ENCODE measurements around the gene PDGFD.

Gene PDGFD

GRCh38 chr11:103887001-103887658 is 276.8 kb downstream of the PDGFD start:
- no peak overlapping the region for H3K9ac ChIP-seq (ENCODE audit: low read length in 2 of 2)
- H3K4me1 ChIP-seq (ENCODE audit: control insufficient read depth, insufficient read depth, low read length), result no peaks in the 10 kb centered on the region
- no peak overlapping the region for H3K4me3 ChIP-seq (ENCODE audit: low read length in 2 of 2)
- H3K36me3 ChIP-seq (ENCODE audit: control insufficient read depth in 2 of 2, insufficient read depth in 2 of 2, low read length in 2 of 2), result no peaks in the 10 kb centered on the region
- no peaks in the 10 kb centered on the region for H3K27me3 ChIP-seq (ENCODE audit: control insufficient read depth in 1 of 2, insufficient read depth in 2 of 2, low read length in 2 of 2)
- no peaks in the 10 kb centered on the region for H3K9me3 ChIP-seq (ENCODE audit: control insufficient read depth in 2 of 2, low read length in 2 of 2)
- no peak overlapping the region for H3K27ac ChIP-seq (ENCODE audit: low read length)

- Histone ChIP-seq H3K4me1 (ENCODE audit: control insufficient read depth, insufficient read depth, low read length) (no peaks in the 10 kb centered on the region), H3K27ac (ENCODE audit: low read length) (no peak overlapping the region), H3K9me3 (ENCODE audit: control insufficient read depth in 2 of 2, low read length in 2 of 2) (no peaks in the 10 kb centered on the region), H3K27me3 (ENCODE audit: control insufficient read depth in 1 of 2, insufficient read depth in 2 of 2, low read length in 2 of 2) (no peaks in the 10 kb centered on the region), H3K4me3 (ENCODE audit: low read length in 2 of 2) (no peak overlapping the region), H3K36me3 (ENCODE audit: control insufficient read depth in 2 of 2, insufficient read depth in 2 of 2, low read length in 2 of 2) (no peaks in the 10 kb centered on the region), H3K9ac (ENCODE audit: low read length in 2 of 2) (no peak overlapping the region)
Measured at GRCh38 chr11:103883856-103884255, 280.1 kb downstream of the PDGFD start.

DNA sequence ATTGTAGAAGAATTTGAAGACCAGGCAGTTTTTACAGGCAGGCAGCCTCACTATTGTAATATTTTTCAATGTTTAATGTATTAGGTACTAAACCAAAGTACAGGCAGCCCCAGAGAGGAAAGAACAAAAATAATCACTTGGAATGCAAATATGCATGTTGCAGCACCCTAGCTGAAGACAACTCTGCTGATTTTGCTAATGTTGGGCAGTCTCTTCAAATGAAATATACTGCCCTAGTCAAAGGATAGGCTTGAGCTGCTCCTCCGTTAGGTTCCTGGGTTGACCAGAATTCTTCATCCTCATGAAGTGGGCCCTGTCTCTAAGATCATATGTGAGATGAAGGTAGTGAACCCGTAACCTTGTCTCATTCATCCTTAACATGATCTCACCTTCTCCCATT is 280.7 kb downstream of the PDGFD start:
- Histone ChIP-seq H3K4me1 (ENCODE audit: control insufficient read depth, insufficient read depth, low read length) (no peaks in the 10 kb centered on the region), H3K9me3 (ENCODE audit: control insufficient read depth in 2 of 2, low read length in 2 of 2) (no peaks in the 10 kb centered on the region), H3K27me3 (ENCODE audit: control insufficient read depth in 1 of 2, insufficient read depth in 2 of 2, low read length in 2 of 2) (no peaks in the 10 kb centered on the region), H3K27ac (ENCODE audit: low read length) (no peak overlapping the region), H3K9ac (ENCODE audit: low read length in 2 of 2) (no peak overlapping the region), H3K36me3 (ENCODE audit: control insufficient read depth in 2 of 2, insufficient read depth in 2 of 2, low read length in 2 of 2) (no peaks in the 10 kb centered on the region), H3K4me3 (ENCODE audit: low read length in 2 of 2) (no peak overlapping the region)

GRCh38 chr11:103881584-103881983 is 282.4 kb downstream of the PDGFD start:
- H3K36me3 ChIP-seq (ENCODE audit: control insufficient read depth in 2 of 2, insufficient read depth in 2 of 2, low read length in 2 of 2), result no peaks in the 10 kb centered on the region
- no peak overlapping the region for H3K4me3 ChIP-seq (ENCODE audit: low read length in 2 of 2)
- H3K9me3 ChIP-seq (ENCODE audit: control insufficient read depth in 2 of 2, low read length in 2 of 2), result no peaks in the 10 kb centered on the region
- H3K27me3 ChIP-seq (ENCODE audit: control insufficient read depth in 1 of 2, insufficient read depth in 2 of 2, low read length in 2 of 2), result no peaks in the 10 kb centered on the region
- no peaks in the 10 kb centered on the region for H3K4me1 ChIP-seq (ENCODE audit: control insufficient read depth, insufficient read depth, low read length)
- no peak overlapping the region for H3K27ac ChIP-seq (ENCODE audit: low read length)
- no peak overlapping the region for H3K9ac ChIP-seq (ENCODE audit: low read length in 2 of 2)

DNA sequence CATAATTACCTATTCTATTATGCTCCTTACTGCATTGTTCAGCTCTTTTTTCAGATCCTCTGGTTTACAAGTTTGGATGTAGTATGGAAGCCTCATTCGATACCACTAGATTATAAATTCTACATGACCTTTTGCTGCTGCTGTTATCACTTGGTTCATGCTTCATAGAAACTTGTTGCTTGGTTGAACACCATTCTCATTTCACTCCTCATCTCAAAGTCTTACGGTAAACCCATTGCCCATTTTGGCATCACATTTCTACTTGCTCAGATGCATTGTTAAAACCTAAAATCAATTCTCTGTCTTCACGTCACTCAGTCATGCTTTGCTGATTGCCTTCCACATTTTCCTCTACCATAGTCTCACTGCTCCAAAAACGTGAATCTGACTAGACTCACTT is 283.0 kb downstream of the PDGFD start:
- Histone ChIP-seq H3K9me3 (ENCODE audit: control insufficient read depth in 2 of 2, low read length in 2 of 2) (no peaks in the 10 kb centered on the region), H3K36me3 (ENCODE audit: control insufficient read depth in 2 of 2, insufficient read depth in 2 of 2, low read length in 2 of 2) (no peaks in the 10 kb centered on the region), H3K27me3 (ENCODE audit: control insufficient read depth in 1 of 2, insufficient read depth in 2 of 2, low read length in 2 of 2) (no peaks in the 10 kb centered on the region), H3K27ac (ENCODE audit: low read length) (no peak overlapping the region), H3K9ac (ENCODE audit: low read length in 2 of 2) (no peak overlapping the region), H3K4me1 (ENCODE audit: control insufficient read depth, insufficient read depth, low read length) (no peaks in the 10 kb centered on the region), H3K4me3 (ENCODE audit: low read length in 2 of 2) (no peak overlapping the region)

DNA sequence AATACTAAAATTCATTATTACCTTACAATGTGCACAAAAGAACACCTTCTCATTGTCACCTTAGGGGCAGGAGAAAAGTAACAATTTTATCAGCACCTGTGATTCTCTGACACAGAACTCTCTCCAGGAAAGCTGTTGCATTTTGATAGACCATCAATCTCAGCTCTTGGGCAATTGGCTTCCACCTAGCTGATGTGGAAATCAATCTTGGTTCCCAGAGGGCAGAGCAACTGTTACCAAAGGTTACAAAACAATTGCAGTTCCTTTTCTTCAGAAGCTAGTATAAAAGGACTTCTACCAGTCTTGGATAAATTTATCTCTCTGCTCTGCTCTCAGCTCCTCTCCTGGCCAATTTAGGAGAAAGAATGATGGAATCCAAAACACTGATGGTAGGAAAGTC is 285.3 kb downstream of the PDGFD start:
- H3K9ac ChIP-seq (ENCODE audit: low read length in 2 of 2), result no peak overlapping the region
- no peak overlapping the region for H3K4me3 ChIP-seq (ENCODE audit: low read length in 2 of 2)
- H3K36me3 ChIP-seq (ENCODE audit: control insufficient read depth in 2 of 2, insufficient read depth in 2 of 2, low read length in 2 of 2), result no peaks in the 10 kb centered on the region
- no peak overlapping the region for H3K27ac ChIP-seq (ENCODE audit: low read length)
- no peaks in the 10 kb centered on the region for H3K9me3 ChIP-seq (ENCODE audit: control insufficient read depth in 2 of 2, low read length in 2 of 2)
- H3K4me1 ChIP-seq (ENCODE audit: control insufficient read depth, insufficient read depth, low read length), result no peaks in the 10 kb centered on the region
- H3K27me3 ChIP-seq (ENCODE audit: control insufficient read depth in 1 of 2, insufficient read depth in 2 of 2, low read length in 2 of 2), result no peaks in the 10 kb centered on the region

- H3K4me3 ChIP-seq (ENCODE audit: low read length in 2 of 2), result no peak overlapping the region
- no peak overlapping the region for H3K27ac ChIP-seq (ENCODE audit: low read length)
- no peaks in the 10 kb centered on the region for H3K4me1 ChIP-seq (ENCODE audit: control insufficient read depth, insufficient read depth, low read length)
- no peaks in the 10 kb centered on the region for H3K9me3 ChIP-seq (ENCODE audit: control insufficient read depth in 2 of 2, low read length in 2 of 2)
- no peak overlapping the region for H3K9ac ChIP-seq (ENCODE audit: low read length in 2 of 2)
- H3K27me3 ChIP-seq (ENCODE audit: control insufficient read depth in 1 of 2, insufficient read depth in 2 of 2, low read length in 2 of 2), result no peaks in the 10 kb centered on the region
- no peaks in the 10 kb centered on the region for H3K36me3 ChIP-seq (ENCODE audit: control insufficient read depth in 2 of 2, insufficient read depth in 2 of 2, low read length in 2 of 2)
Measured at GRCh38 chr11:103877221-103877620, 286.7 kb downstream of the PDGFD start.

DNA sequence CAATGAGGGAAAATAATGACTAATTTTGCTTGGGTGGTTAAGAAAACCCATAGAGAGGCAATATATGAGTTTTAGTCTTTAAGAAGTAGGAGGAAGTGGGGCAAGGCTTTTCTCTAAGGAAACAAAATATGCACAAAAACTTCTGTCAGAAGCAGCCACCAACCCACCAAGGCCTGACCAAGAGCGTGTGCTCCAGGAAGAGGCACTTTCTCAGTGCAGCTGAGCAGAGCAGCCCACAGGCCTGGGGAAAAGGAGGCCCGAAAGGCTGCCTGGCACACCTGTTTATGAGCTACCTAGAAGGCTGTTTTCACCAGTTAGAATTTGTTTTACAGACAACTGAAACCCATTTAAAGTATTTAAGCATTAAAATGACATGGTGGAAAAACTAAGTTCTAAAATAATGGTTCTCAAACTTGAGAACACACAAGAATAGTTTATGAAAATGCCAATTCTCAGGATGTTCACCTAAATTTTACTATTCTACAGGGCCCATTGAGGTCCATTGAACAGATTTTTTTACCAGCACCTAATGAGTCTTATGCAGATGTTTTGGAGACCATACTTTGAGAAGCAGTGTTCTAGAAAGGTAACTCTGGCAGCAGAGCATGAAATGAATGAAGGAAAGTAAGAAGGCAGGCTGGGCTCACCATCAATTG is 288.0 kb downstream of the PDGFD start:
- no peak overlapping the region for H3K9ac ChIP-seq (ENCODE audit: low read length in 2 of 2)
- no peaks in the 10 kb centered on the region for H3K36me3 ChIP-seq (ENCODE audit: control insufficient read depth in 2 of 2, insufficient read depth in 2 of 2, low read length in 2 of 2)
- no peaks in the 10 kb centered on the region for H3K4me1 ChIP-seq (ENCODE audit: control insufficient read depth, insufficient read depth, low read length)
- H3K9me3 ChIP-seq (ENCODE audit: control insufficient read depth in 2 of 2, low read length in 2 of 2), result no peaks in the 10 kb centered on the region
- no peak overlapping the region for H3K4me3 ChIP-seq (ENCODE audit: low read length in 2 of 2)
- no peaks in the 10 kb centered on the region for H3K27me3 ChIP-seq (ENCODE audit: control insufficient read depth in 1 of 2, insufficient read depth in 2 of 2, low read length in 2 of 2)
- no peak overlapping the region for H3K27ac ChIP-seq (ENCODE audit: low read length)

DNA sequence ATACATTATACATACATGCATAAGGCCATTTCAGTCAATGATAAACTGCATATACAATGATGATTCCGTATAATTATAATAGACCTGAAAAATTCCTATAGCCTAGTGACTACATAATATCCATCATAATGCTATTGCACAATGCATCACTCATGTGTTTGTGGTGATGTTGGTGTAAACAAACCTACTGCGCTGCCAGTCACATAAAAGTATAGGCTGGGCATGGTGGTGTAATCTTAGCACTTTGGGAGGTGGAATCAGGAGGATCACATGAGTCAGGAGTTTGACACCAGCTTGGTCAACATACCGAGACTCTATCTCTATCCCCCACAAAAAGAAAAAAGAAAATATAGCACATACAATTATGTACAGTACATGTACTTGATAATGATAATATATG is 291.2 kb downstream of the PDGFD start:
- Histone ChIP-seq H3K4me1 (ENCODE audit: control insufficient read depth, insufficient read depth, low read length) (no peaks in the 10 kb centered on the region), H3K27me3 (ENCODE audit: control insufficient read depth in 1 of 2, insufficient read depth in 2 of 2, low read length in 2 of 2) (no peaks in the 10 kb centered on the region), H3K4me3 (ENCODE audit: low read length in 2 of 2) (no peak overlapping the region), H3K27ac (ENCODE audit: low read length) (no peak overlapping the region), H3K9ac (ENCODE audit: low read length in 2 of 2) (no peak overlapping the region), H3K36me3 (ENCODE audit: control insufficient read depth in 2 of 2, insufficient read depth in 2 of 2, low read length in 2 of 2) (no peaks in the 10 kb centered on the region), H3K9me3 (ENCODE audit: control insufficient read depth in 2 of 2, low read length in 2 of 2) (no peaks in the 10 kb centered on the region)

GRCh38 chr11:103871923-103872551 is 291.9 kb downstream of the PDGFD start:
- no peaks in the 10 kb centered on the region for H3K27me3 ChIP-seq (ENCODE audit: control insufficient read depth in 1 of 2, insufficient read depth in 2 of 2, low read length in 2 of 2)

DNA sequence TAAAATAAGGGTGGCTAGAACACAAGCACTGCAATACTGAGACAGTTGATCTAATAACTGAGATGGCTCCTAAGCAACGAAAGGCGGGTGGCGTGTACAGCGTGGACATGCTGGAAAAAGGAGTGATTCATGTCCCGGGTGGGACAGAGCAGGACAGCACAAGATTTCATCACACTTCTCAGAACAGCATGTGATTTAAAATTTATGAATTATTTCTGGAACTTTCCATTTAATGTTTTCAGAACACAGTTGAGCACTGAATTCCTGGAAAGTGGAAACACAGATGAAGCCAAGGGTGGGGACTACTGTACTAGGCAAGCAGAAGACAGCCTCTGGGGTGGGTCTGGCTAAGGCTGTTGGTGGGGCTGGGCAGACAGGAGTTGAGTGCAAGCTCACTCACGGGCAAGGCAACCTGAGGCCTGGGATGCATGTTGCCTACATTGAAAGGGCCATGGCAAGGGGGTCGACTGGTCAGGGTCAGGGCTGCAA is 293.1 kb downstream of the PDGFD start:
- Histone ChIP-seq H3K4me1 (ENCODE audit: control insufficient read depth, insufficient read depth, low read length) (no peaks in the 10 kb centered on the region), H3K36me3 (ENCODE audit: control insufficient read depth in 2 of 2, insufficient read depth in 2 of 2, low read length in 2 of 2) (no peaks in the 10 kb centered on the region), H3K9ac (ENCODE audit: low read length in 2 of 2) (no peak overlapping the region), H3K9me3 (ENCODE audit: control insufficient read depth in 2 of 2, low read length in 2 of 2) (no peaks in the 10 kb centered on the region), H3K27me3 (ENCODE audit: control insufficient read depth in 1 of 2, insufficient read depth in 2 of 2, low read length in 2 of 2) (no peaks in the 10 kb centered on the region), H3K4me3 (ENCODE audit: low read length in 2 of 2) (no peak overlapping the region), H3K27ac (ENCODE audit: low read length) (no peak overlapping the region)

More at GRCh38 chr11:103871923-103872551, 291.9 kb downstream of the PDGFD start:
- Histone ChIP-seq H3K36me3 (ENCODE audit: control insufficient read depth in 2 of 2, insufficient read depth in 2 of 2, low read length in 2 of 2) (no peaks in the 10 kb centered on the region), H3K9me3 (ENCODE audit: control insufficient read depth in 2 of 2, low read length in 2 of 2) (no peaks in the 10 kb centered on the region), H3K27ac (ENCODE audit: low read length) (no peak overlapping the region), H3K4me3 (ENCODE audit: low read length in 2 of 2) (no peak overlapping the region), H3K9ac (ENCODE audit: low read length in 2 of 2) (no peak overlapping the region), H3K4me1 (ENCODE audit: control insufficient read depth, insufficient read depth, low read length) (no peaks in the 10 kb centered on the region)

Data from stomach smooth muscle (tissue), 2 donors.